GM19328 (cell line): Measurements from ENCODE around the gene ASS1.

Source experiments
- ATAC-seq: cut with Tn5 transposase; IDR thresholded peaks from one replicate; pipeline ENCODE4 v1.9.1; 2021; ENCODE audit warnings: mild to moderate bottlenecking, moderate library complexity; ENCODE audit not compliant: unreplicated experiment

The ASS1 gene

GRCh38 chr9:130527651-130528310, 83.0 kb downstream of the ASS1 start:
- ATAC-seq = no peak

- ATAC-seq = no peak
These were observed 83.9 kb downstream of the ASS1 start for GRCh38 chr9:130528674-130529073.

GRCh38 chr9:130530938-130531337, 86.2 kb downstream of the ASS1 start:
- ATAC-seq = no peak

- no peak for ATAC-seq
These were observed 86.9 kb downstream of the ASS1 start for GRCh38 chr9:130531670-130532069.

GRCh38 chr9:130532426-130533080, 87.8 kb downstream of the ASS1 start:
- no peak for ATAC-seq

- ATAC-seq = no peak
These were observed 91.2 kb downstream of the ASS1 start for GRCh38 chr9:130535818-130536521.

DNA sequence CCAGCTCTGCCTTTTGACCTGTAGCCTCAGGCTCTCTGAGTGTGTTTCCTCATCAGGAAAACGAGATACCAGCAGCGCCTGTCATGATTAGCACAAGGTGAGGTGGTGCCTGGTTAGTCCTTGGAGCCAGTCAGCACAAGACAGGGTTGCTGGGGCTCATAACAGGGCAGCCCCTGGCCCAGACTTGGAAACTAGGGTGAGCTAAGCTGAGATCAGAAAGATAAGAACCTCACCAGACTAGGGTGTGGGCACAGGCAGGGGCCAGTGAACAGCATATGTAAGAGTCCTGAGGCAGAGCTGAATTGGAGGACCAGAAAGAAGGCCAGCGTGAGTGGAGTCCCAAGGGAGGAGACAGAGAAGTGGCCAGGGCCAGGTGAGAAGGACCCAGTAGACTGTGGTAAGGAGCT, 91.9 kb downstream of the ASS1 start:
- no peak for ATAC-seq

DNA sequence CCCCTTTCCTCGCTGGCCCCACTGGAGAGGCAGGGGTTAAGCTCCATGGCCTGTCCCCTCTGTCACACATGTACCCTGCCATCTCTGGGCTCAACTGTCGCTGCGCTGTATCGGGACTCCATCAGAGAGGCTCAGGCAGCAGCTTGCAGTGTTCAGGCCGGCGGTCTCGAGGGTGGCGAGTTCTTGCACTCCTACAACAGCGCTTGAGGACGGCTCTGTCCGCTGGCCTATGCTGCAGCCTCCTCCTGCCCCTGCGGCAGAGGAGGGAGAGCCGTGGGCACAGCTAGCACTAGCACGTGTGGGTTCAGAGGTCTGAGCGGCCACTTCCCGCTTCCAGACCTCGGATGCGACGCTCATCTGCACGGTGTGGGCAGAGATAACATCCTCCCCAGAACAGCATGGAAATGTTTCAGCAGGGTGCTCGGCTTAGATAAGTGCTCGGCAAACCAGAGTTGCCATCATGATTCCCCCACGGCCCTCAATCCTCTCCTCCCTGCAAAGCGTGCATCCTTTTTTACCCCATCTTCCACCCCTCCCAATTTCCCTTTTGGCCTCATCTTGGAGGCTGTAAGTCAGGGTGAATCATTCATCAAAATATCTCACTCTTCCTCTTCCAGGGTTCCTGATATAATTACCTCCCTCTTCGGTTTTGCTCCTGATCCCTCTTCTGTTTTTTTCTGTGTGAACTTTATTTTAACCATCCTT, 92.7 kb downstream of the ASS1 start:
- ATAC-seq = no peak

- no peak for ATAC-seq
These were observed 94.9 kb downstream of the ASS1 start for GRCh38 chr9:130539420-130540223.

DNA sequence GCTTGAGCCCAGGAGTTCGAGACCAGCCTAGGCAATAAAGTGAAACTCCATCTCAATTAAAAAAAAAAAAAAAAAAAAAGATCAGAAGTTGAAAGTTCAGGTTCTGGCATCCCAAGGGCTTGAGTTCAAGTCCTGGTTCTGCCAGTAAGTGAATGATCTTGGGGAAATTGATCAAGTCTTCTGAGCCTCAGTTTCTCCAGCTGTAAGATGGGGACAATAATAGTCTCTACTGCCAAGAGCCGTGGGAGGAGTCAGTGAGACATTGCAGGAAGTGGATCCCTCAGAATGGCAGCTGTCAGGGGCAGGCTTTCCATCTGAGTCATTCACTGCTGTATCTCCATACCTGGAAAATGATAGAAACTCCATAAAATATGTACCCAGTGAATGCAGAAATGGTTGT, 96.8 kb downstream of the ASS1 start:
- ATAC-seq = no peak

- ATAC-seq = no peak
These were observed 97.3 kb downstream of the ASS1 start for GRCh38 chr9:130542038-130542437.

- no peak for ATAC-seq
These were observed 97.9 kb downstream of the ASS1 start for GRCh38 chr9:130542457-130543228.

- no peak for ATAC-seq
These were observed 98.6 kb downstream of the ASS1 start for GRCh38 chr9:130543368-130543767.

DNA sequence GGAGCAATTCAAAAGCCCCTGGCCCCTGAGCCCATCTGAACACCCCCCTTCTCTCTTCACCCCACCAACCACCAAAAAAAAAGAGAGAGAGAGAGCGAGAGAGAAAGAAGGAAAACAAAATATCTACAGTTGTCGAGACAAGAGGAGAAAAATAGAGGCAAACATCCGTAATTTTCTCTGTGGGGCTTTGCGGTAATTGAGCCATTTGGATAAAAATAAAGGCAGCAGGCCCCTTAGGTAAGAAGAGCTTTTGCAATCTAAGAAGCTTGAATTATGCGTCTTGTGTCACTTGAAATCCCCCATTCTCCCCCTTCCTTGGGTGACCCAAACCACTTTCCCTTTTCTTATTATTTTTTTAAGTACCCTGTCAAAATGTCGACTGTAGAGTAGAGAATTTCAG, 99.1 kb downstream of the ASS1 start:
- no peak for ATAC-seq

DNA sequence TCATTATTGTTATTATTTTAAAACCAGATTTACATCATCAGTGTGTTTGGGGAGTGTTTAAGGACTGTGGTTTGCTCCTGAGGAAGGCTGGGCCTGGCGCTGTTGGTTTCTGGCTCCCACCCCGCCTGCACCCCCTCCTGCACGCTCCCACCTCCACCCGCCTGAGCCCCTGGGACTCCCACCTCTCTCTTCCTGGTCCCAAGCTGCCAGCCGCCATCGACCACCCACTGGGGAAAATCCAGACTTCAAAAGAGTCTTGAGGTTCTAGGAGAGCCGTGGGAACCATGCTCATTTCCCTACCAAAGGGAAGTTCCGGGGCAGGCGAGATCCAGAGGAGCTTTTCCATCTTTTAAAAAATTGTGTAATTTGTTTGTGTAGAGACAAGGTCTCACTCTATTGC, 99.6 kb downstream of the ASS1 start:
- ATAC-seq = no peak

DNA sequence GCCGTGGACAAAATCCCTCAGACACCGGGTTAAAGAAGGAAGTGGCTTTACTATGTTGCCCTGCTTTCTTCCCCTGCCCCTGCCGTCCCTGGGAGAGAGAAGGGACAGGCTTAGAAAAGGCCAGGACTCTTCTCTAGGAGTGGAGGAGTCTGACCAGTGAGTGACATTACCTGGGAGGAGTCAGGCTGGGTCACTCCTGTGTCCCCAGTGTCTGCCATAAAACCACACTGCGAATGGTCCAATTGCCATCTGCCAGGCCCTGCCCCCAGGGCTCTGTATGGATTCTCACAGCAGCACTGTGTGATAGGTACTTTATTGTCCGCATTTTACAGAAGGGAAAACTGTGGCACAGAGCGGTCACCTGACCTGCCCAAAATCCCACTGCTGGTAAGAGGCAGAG, 103.3 kb downstream of the ASS1 start:
- no peak for ATAC-seq

GRCh38 chr9:130549093-130549735, 104.5 kb downstream of the ASS1 start:
- ATAC-seq = no peak
